A673 (cell line): Measurements from ENCODE around the gene HOXC6.

Experiments used
- EZH2 ChIP-seq: fragments of 200-600 bp; sonication (generic); IDR thresholded peaks from 2 replicates; pipeline ENCODE4 v1.6.1; 2017; ENCODE audit warnings: borderline replicate concordance, low read depth, mild to moderate bottlenecking, mixed read lengths, antibody characterized with exemption, low read length; ENCODE audit not compliant: poor library complexity, severe bottlenecking
- TF ChIP-seq, protein P1 (sequence below): fragments of 300-800, 200-600 bp; sonication (generic); conservative IDR thresholded peaks from 2 replicates; pipeline ENCODE4 v1.5.1; 2017; ENCODE audit warnings: low read depth, mild to moderate bottlenecking, antibody characterized with exemption, low read length, moderate library complexity, mixed read lengths

DNA sequence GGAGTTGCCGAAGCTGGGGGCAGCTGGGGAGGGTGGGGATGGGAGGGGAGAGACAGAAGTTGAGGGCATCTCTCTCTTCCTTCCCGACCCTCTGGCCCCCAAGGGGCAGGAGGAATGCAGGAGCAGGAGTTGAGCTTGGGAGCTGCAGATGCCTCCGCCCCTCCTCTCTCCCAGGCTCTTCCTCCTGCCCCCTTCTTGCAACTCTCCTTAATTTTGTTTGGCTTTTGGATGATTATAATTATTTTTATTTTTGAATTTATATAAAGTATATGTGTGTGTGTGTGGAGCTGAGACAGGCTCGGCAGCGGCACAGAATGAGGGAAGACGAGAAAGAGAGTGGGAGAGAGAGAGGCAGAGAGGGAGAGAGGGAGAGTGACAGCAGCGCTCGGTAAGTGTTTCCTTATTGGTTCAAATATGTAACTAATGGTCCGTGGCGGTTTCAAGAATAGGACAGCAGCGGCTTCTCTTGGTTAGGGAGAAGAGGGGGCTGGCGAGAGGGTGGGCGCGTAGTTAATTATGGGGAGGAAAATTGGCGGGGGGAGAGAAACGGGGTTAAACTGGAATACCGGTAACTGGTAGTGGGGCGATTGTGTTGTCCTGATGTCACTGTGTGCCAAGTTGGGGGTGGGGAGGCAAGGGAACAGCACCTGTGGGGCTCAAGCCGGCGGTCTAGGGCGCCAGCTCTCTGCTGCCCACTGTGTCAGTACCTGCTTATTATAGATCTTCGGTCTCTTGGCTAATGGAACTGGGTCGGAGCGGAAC is 11.0 kb upstream of the HOXC6 start:
- TF ChIP-seq, protein P1, sequence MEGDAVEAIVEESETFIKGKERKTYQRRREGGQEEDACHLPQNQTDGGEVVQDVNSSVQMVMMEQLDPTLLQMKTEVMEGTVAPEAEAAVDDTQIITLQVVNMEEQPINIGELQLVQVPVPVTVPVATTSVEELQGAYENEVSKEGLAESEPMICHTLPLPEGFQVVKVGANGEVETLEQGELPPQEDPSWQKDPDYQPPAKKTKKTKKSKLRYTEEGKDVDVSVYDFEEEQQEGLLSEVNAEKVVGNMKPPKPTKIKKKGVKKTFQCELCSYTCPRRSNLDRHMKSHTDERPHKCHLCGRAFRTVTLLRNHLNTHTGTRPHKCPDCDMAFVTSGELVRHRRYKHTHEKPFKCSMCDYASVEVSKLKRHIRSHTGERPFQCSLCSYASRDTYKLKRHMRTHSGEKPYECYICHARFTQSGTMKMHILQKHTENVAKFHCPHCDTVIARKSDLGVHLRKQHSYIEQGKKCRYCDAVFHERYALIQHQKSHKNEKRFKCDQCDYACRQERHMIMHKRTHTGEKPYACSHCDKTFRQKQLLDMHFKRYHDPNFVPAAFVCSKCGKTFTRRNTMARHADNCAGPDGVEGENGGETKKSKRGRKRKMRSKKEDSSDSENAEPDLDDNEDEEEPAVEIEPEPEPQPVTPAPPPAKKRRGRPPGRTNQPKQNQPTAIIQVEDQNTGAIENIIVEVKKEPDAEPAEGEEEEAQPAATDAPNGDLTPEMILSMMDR = no peak; the same call in 1 of the 2 replicates
- TF ChIP-seq EZH2 = no peak
